Stimulated activated CD4-positive, alpha-beta T cell treated with anti-CD3 and anti-CD28 coated beads, Interleukin-12 subunit alpha, Interleukin-12 subunit beta, amount 100 ng/mL, for 24 hours (primary cell): ENCODE data around the gene CALML3.

Experiments
- DNase-seq, 2 experiments: peaks; one replicate each; pipeline ENCODE4 v3.0.0-alpha.2; 2020; ENCODE audit warnings: low read depth in 2 of 2

The CALML3 gene

GRCh38 chr10:5538892-5539651, 14.3 kb downstream of the CALML3 start:
- no peak for DNase-seq

- DNase-seq: no peak
These were observed 15.3 kb downstream of the CALML3 start for GRCh38 chr10:5540080-5540479.

- DNase-seq: no peak
These were observed 16.1 kb downstream of the CALML3 start for GRCh38 chr10:5540891-5541290.

DNA sequence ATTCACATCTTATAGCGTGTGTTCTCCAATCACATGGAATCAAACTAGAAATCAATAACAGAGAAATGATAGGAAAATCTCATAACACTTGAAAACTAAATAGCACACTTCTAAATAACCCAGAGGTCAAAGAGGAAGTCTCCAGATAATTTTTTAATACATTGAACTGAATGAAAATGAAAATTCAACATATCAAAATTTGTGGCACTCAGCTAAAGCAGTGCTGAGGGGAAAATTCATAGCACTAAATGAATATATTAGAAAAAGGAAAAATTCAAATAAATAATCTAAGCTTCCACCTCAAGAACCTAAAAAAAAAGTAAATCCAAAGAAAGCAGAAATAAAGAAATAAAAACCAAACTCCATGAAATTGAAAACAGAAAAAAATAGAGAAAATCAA, 17.3 kb downstream of the CALML3 start:
- no peak for DNase-seq

DNA sequence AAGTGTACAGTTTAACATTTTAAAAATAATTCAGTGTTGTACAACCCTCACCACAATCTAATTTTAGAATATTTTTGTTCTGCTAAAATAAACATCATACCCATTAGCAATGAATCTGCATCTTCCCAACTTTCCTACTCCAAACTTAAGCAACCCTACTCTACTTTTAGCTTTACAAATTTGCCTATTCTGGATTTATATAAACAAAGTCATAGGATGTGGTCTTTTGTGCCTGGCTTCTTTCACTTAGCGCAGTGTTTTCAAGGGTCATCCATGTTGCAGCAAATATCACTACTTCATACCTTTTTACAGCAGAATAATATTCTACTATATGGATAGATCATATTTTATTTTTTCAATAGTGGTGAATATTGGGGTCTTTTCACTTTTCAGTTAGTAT, 18.9 kb downstream of the CALML3 start:
- DNase-seq: no peak

DNA sequence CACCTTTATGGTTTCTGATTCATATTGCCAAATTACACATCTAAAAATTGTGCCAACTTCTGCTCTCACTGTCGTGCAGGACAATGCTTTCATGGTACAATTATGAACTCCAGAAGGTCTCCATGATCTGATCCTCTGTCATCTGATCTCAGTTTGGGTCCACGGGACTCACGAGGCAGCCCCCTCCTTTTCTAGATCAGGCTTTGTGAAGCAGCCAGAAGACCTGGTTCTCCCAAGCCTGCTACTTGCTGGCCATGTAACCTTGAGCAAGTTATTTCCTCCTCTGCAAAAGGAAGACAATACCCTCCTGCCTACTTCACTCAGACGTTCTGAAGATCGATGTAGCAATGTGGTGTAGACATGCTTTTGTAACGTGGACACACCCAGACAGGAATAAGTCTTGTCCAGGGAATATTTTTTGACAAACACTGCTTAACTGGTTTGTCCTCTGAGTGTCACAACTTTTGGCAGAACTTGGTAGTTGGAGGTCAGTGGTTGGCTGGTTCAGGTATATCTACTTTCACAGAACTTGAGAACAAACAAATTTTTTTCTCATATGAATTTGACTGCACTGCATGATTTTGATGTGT, 19.6 kb downstream of the CALML3 start:
- no peak for DNase-seq

GRCh38 chr10:5545011-5545410, 20.2 kb downstream of the CALML3 start:
- no peak for DNase-seq

DNA sequence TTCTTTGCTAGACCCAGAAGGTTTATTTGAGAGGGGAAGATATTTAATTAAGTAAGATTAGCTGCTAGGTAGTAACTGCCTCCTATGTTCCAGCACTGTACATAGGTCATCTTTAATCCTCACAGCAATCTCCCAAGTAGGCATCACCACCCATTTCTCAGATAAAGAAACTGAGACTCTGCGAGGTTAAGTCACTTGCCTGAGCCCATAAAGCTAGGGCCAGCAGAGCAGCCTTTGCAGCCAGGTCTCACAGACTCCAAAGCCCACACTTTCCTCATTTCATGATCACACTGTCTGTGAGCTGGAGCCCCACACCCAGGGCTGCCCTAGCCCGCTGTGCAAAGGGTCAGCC, 20.6 kb downstream of the CALML3 start:
- no peak for DNase-seq

- DNase-seq: no peak
These were observed 21.3 kb downstream of the CALML3 start for GRCh38 chr10:5545778-5546710.

DNA sequence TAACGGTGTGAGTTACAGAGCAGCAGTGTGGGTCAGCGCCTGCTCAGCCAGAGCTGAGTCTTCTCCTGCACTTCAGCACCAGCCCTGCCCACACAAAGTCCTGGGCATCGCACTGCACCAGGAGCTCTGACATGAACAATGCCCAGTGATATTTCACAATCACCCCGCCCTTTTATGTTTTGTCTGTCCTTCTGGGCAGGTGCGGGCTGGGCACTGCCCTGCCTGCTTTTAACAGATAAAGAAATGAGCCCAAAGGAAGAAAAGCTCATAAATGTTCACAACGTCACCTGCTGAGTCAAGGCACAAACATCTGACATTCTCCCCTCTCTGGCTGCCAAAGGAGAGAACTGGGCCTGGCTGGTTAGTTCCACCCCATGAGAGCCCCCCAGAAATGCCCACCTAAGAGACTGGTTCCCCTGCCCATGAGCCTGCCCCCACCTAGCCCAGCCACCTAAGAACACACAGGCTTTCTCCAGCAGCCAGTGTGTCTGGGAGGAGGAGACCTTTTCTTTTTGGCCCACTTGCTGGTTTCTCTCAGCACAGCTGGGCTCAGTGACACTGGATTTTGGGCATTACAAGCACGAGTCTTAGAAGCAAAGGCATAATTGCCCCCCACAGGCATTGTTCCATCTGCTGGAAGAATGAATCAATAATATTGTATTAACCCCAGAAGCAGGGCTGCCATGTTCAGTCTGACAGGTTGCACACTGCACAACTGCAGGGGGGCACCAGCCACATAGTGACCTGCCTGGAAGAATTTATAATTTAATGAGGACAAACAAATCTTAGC, 22.3 kb downstream of the CALML3 start:
- DNase-seq: no peak

GRCh38 chr10:5547681-5547930, 22.8 kb downstream of the CALML3 start:
- no peak for DNase-seq

DNA sequence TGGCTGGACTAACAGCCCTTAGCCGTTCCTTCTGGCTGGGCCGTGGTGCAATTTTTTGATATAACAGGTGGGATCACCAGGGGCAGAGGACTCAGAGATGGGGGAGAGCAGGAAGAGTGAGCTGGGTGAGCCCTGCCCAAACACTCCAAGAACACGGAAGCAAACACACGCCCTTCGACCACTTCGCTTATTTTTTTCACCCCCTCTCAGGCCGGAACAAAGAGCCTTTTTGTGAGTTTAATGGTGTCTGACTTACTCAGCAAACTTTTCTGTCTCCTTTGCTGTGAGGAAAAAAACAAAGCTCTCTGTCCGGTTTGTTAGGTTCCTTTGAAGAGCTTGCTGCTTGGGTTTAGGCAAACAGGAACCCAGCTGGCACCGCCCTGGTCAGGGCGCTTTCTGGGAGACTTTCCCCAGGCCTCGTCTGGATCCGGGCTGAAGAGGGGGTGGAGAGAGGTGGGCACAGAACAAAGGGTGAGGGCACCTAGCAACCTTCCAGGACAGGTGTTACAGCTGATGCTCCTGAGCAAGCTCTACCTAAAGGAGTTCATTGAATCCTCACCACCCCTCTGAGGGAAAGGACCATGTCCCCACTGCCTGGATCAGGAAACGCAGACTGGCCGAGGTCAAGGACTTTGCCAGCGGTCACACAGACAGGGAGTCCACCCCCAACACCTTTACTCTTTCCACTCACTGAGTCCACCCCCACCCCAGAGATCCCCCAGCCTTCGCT, 23.3 kb downstream of the CALML3 start:
- DNase-seq: no peak

GRCh38 chr10:5549462-5550249, 24.9 kb downstream of the CALML3 start:
- no peak for DNase-seq

DNA sequence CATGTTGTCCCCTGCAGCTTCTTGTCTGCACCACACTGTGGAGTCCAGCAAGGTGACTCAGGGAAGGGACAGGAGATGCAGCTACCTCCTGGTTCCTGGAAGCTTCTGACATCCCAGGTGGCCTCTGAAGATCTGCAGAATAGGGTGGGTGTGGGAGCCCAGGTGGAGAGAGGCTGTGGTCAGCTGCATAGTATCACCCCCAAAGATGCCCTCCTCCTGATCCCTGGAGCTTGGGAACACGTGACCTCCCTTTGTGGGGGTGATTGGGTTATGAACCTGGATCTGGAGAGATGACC, 25.4 kb downstream of the CALML3 start:
- no peak for DNase-seq

GRCh38 chr10:5550621-5551530, 26.1 kb downstream of the CALML3 start:
- DNase-seq: no peak

- DNase-seq: peak; percentile 49 to 69
These were observed 27.0 kb downstream of the CALML3 start for GRCh38 chr10:5551531-5552375.

DNA sequence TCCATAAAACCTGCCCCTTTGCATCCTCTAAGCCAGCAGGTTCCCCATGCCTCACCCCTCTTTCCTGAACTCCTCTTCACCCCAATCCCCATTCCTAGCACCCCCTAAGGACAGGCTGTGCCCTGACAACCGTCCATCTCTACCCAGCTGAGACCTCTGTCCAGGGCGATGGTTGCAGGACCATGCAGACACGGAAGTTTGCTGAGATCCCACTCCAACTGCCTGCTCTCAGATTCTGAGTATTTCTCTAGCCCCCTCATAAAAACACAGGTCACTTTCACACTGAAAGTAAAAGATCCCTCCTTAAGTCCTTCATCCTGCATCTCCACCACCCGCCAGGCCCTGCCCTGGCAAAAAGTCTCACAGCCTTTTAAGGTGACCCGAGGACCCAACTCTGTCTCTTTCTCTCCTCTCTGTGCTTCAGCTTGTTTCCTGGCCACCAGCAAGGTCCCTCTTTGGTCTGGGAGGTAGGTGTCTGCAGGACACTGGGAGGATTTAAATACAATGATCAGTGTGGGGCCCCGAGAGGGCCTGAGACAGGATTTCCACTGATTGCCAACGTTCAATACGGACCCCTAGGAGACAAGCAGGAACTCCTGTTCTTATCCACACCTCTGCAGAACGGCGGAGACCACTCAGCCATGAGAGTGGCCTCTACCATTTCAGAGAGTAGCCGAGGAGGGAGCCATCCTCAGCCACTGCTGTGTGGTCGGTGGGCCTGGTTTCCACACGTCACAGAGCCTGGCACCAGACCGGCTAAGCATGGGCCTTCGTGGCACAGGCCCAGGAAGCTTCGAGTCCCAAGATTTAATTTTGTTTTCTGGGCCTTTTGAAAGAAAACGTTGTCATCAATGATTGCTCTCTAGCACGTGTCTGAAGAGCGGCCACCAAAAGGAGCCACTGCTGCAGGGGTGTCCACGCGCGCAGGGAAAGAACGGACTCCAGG, 27.9 kb downstream of the CALML3 start:
- DNase-seq: no peak
